ENCODE results near the gene CX3CL1.
"Not testable (repeated sequence)": the region's sequence is repeated elsewhere in the genome, so short reads cannot be mapped to it uniquely, and the experiment has no call there.

Gene CX3CL1

DNA sequence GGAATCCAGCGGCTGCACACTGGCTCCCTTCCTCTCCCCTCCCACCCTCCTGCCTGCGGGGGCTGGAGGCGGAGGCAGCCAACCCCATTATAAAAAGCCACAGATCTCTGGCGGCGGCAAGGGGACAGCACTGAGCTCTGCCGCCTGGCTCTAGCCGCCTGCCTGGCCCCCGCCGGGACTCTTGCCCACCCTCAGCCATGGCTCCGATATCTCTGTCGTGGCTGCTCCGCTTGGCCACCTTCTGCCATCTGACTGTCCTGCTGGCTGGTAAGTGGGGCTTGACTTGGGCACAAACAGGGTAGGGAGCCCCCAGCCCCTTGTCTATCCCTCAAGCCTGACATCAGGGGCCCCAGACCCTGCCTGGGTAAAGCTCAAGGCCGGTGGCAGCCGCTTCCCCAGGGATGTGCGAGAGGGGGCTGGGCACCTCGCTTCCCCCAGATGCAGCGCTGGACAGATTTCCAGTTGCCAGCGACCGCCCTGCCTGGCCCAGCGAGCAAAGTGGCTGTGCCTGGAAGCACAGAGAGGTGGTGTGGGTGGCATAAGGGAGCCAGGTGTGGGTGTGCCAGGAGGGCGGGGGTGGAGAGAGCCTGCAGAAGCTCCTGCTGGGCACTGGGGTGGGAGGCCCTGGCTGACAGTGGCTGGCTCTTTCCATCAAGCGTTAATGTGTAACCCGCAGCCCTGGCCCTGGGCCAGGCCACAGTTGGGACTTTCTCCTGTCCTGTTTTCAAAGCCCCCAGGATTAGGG lies at the start of gene CX3CL1:
Gene CX3CL1, plus strand, starts transcription at position 119 of the 745 bp plus-strand sequence. Its CDS starts 79 bp downstream, at position 198.
- no peak for DNase-seq

DNA sequence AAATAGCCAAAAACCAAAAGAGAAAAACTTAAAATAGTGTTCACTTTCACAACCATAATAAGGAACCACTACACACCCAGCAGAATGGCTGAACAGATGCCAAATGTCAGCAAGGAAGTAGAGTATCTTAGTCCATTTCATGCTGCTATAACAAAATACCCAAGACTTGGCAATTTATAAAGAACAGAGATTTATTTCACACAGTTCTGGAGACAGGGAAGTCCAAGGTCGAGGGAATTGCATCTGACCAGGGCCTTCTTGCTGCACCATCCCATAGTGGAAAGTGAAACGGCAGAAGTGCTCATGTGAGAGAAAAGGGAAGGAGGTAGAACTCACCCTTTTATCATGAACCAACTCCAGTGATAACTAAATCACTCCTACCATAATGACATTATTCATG lies 47.5 kb upstream of the CX3CL1 start:
- DNase-seq, result no peak

DNA sequence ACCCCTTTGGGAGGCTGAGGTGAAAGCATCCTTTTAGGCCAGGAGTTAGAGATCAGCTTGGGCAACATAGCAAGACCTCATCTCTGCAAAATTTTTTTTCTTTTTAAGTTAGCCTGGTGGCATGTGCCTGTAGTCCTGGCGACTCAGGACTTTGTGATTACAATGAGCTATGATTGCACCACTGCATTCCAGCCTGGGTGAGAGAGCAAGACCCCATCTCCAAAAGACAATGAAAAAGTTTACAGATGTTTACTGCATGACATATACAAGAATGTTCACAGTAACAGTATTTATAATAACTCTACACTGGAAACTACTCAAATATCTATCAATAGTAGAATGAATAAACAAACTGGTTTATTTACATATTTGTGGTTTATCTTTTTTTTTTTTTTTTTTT lies 46.8 kb upstream of the CX3CL1 start:
- no peak for DNase-seq

DNA sequence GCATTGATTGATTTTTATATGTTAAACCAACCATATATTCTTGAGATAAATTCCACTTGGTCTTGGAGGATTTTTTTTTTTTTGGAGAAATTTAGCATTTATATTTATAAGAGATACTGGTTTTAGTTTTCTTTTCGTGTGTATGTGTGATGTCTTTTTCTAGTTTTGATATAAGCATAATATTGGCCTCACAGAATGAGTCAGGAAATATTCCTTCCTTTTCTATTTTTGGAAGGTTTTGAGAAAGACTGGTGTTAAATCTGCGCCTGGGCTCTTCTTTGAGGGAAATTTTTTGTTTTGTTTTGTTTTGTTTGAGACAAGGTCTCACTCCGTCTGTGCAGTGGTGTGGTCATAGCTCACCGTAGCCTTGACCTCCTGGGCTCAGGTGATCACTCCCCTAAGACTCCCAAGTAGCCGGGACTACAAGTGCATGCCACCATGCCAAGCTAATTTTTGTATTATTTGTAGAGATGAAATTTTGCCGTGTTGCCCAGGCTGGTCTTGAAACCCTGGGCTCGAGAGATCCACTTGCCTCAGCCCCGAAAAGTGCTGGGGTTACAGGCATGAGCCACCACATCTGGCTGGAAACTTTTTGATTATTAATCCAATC lies 42.5 kb upstream of the CX3CL1 start:
- DNase-seq, result no peak

DNA sequence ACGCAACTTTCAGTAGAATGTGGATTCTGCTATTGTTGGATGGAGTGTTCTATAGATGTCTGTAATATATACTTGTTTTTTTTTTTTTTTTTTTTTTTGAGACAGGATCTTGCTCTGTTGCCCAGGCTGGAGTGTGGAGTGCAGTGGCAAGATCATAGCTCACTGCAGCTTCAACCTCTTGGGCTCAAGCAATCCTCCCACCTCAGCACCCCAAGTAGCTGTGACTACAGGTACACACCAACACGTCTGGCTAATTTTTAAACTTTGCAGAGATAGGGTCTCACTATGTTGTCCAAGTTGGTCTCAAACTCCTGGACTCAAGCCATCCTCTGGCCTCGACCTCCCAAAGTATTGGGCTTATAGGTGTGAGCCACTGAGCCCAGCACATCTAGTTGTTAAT lies 40.9 kb upstream of the CX3CL1 start:
- no peak for DNase-seq

DNA sequence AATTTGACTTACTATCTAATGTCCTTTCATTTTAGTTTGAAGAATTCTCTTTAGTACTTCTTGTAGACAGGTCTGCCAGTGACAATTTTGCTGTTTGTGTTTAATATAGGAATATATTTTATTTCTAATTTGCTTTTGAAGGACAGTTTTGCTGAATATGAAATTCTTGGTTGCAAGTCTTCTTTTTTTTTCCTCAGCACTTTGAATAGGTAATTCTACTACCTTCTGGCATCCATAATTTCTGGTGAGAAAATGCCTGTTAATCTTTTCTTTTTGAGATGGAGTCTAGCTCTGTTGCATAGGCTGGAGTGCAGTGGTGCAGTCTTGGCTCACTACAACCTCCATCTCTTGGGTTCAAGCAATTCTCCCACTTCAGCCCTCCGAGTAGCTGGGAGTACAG lies 38.9 kb upstream of the CX3CL1 start:
- DNase-seq, result no peak

DNA sequence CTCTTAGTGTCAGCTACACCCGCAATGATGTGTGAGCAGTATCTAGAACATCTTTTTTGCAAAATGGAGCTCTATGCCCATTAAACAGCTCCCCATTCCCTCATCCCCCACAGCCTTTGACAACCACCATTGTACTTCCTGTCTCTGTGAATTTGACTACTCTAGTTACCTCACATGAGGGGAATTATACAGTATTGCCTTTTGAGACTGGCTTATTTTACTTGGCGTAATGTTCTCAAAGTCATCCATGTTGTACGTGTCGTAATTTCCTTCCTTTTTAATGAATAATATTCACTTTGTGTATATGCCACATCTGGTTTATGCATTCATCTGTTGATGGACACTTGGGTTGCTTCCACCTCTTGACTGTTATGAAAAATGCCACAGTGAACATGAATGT lies 36.9 kb upstream of the CX3CL1 start:
- DNase-seq, result no peak

DNA sequence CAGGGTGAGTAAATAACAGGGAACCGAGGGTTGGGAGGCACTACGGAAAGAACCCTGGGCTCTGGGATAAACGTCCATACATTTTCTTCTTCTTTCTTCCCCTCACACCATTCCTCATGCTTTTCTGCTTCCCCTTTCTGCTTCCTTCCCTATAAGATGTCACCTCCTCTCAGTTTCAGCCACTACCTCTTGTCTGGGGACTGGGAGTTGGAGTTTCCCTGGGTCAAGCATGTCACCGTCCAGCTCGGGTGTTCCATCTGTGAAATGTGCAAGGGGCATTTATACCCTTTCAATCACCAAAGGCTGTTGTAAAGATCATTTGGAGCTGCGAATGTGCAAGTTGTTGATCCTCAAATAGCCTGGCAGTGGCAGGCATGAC lies 31.2 kb upstream of the CX3CL1 start:
- DNase-seq, result no peak

DNA sequence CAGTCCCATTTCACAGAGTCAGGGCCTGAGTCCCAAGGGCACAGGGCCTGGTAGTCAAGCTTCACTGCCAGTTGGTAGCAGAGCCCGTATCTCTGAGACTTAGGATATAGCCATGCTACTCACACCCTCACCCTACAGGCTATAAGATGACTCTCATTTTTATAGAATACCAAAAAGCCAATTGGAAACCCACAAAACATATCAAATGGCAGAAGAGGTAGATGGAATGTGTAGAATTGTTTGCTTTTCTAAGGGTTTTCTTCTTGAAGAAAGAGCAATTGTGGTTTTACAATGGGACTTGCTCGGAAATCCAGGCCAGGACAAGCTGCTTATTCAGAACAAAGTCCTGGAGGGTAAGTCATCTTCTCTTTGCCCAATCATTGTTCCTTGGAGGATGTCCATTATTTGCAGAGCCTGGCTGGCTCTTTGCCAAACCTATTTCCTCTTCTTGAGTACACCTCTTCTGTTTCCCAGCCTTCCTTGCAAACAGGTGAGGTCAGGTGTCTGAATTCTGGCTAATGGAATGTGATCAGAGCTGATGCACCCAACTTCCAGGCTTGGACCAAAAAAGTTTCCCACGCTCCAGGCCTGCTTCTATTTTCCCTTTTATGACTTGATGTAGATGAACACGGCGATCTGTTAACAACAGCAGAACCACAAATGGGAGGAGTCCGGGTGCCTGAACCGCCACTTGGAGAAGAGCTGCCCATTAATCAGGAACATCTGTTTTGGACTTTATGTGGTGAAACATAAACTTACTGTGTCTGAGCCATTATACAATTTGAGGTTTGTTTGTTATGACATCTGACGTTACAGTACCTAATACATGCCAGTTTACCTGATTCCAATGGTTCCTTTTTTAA lies 30.6 kb upstream of the CX3CL1 start:
- no peak for DNase-seq

DNA sequence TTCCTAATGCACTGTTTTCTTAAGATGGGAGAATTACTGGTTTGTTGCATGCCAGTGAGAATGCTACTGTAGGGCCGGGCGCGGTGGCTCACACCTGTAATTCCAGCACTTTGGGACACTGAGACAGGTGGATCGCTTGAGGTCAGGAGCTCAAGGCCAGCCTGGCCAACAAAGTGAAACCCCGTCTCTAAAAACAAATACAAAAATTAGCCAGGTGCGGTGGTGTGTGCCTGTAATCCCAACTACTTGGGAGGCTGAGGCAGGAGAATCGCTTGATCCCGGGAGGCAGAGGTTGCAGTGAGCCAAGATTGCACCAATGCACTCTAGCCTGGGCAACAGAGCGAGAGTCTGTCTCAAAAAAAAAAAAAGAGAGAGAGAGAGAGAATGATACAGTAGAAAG lies 29.7 kb upstream of the CX3CL1 start:
- not testable (repeated sequence) for DNase-seq

DNA sequence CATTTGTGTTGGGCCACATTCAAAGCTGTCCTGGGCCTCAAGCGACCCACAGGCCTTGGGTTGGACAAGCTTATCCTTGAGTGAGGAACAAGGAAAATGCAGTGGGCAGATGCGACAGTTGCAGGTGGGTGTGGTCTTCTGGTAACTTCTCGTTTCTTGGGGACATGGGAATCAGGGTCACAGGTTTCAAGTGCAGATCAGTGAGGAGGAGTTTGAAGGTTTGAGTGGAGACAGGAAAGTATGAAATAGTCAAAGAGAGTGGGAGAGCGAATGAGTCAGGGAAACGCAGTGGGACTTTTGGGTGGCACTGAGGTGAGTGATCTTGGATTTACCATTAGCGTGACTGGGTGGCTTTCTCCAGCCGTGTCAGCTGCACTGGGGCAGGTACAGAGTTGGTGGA lies 29.1 kb upstream of the CX3CL1 start:
- no peak for DNase-seq

DNA sequence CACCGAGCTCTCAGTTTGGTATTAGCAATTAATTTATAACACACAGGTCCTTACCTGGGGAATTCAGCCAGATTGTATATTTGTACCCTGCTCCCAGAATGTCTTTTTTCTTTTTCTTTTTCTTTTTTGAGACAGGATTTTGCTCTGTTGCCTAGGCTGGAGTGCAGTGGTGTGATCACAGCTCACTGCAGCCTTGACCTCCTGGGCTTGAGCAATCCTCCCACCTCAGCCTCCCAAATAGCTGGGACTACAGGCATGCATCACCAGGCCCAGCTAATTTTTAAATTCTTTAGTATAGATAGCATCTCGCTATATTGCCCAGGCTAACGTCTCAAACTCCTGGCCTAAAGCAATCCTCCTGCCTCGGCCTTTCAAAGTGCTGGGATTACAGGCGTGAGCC lies 28.2 kb upstream of the CX3CL1 start:
- not testable (repeated sequence) for DNase-seq

DNA sequence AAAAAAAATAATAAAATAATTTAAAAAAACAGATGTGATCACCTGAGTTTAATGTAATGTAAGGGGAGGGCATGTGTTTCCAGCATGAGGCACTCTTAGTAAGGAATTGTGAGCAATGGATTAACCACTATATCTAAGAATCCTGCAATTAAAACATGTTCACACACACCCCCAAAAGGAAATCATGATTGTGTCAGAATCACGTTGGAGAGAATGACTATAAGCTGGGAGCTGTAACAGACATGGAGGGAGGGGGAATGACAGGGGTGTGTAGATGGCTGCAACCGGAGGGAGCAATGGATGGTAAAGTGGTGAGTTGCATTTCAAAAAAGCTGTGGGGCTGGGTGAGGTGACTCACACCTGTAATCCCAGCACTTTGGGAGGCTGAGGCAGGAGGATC lies 27.3 kb upstream of the CX3CL1 start:
- DNase-seq, result no peak

DNA sequence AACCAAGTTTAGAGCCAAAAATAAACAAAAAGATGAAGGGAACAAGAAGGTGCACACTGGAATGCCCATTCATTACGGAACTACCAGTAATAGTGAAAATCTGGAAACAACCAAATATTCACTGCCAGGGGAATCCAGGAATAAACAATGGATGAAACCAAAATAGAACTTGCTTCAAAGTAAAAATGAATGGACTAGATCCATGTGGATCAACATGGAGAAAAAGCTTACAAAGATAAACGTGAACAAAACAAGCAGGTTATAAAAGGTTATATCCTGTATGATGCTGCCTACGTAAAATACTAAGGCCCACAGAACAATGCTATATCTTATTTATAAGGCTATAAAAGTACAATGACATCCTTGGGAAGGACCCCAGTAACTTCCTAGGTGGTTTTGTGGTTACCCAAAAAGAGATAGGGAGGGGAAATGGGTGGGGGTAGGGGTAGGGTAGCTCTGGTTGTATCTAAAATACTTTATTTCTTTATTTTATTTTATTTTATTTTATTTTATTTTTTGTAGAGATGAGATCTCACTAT lies 26.6 kb upstream of the CX3CL1 start:
- DNase-seq, result no peak

DNA sequence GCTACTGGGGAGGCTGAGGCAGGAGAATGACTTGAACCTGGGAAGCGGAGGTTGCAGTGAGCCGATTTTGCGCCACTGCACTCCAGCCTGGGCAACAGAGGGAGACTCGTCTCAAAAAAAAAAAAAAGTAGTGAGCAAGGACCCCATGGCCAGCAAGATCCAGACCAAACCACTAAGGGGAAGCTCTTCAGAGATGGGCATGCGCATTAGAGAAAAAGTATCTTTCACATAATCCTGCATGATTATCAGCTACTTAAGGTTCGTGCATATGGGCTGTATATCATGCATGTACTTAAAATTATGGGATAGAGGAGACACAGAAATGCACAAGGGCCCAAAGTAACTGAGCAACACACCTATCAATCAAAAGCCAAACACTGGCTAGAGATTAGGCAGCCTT lies 24.4 kb upstream of the CX3CL1 start:
- DNase-seq, result no peak

DNA sequence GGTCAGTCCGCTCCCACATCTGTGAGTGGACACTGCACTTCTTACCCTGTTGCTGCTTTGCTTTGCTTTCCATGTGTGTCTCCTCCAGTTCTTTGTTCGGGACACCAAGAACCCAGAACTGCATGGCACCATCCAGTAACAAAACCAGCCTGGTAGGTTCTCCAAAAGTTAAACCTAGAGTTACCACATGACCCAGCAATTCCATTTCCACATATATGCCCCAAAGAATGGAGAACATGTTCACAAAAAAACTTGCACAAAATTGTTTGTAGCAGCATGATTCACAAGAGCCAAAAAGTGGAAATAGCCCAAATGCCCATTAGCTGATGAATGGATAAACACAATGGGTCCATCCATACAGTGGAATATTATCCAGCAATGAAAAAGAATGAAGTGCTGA lies 24.0 kb upstream of the CX3CL1 start:
- no peak for DNase-seq

DNA sequence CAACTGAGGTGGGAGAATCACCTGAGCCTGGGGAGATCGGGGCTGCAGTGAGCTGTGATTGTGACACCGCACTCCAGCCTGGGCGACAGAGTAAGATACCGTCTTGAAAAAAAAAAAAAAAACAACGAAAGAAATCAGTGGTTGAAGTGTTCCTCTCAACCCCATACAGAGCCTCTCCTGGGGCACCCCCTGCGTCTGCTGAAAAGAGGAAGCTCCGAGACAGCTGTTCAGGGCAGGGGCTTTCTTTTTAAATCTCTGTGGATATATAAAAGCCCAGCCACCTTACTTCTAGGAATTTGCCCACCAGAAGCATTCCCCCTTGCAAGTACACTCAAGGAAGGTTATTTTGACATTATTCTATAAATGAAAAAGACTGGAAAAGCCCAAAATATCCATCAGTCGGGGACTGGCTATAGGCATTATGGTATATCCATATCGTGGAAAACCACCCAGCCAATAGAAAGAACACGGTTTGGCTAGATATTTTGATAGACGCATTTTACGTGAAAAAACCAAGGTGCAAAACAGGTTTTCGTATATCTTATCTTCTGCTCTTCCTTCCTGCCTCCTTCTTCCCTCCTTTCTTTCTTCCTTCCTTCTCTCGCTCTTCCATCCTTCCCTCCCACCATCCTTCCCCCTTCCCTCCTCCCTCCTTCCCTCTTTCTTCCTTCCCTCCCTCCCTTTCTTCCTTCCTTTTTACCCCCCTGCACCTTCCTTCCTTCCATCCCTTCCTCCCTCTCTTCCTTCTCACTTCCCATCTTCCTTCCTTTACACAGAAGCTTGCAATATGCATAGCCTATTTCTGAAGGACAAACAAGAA lies 22.9 kb upstream of the CX3CL1 start:
- no peak for DNase-seq

DNA sequence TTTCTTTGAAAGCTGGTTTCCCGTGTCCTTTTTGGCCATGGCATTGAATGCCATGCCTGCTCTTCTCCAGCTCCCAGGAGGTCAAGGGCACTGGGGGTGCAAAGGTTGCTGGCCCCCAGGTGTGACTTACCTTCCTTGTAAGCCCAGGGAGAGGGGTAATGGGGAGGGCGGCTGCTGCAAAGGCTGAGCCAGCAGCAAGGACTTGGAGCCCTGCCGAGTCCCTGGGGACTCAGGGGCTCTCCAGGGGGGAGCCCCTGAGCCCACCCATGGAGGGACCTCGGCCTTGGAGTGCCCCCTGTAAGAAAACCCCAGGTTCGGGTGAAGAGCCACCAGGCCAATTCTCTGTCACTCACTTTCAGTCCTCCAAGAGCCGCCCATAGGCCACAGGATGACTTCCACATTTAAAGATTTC lies 19.6 kb upstream of the CX3CL1 start:
- DNase-seq, result no peak

DNA sequence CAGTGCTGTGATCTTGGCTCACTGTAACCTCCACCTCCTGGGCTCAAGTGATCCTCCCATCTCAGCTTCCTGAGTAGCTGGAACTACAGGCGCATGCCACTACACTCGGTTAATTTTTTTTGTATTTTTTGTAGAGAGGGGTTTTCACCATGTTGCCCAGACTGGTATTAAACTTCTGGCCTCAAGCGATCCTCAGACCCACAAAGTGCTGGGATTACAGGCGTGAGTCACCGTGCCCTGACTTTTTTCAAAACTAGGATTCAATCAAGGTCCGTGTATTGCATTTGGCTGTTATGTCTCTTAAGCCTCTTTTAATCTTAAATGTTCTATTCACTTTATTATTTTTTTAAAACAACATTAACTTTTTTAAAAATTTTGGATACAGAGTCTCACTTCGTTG lies 18.0 kb upstream of the CX3CL1 start:
- DNase-seq, result no peak

DNA sequence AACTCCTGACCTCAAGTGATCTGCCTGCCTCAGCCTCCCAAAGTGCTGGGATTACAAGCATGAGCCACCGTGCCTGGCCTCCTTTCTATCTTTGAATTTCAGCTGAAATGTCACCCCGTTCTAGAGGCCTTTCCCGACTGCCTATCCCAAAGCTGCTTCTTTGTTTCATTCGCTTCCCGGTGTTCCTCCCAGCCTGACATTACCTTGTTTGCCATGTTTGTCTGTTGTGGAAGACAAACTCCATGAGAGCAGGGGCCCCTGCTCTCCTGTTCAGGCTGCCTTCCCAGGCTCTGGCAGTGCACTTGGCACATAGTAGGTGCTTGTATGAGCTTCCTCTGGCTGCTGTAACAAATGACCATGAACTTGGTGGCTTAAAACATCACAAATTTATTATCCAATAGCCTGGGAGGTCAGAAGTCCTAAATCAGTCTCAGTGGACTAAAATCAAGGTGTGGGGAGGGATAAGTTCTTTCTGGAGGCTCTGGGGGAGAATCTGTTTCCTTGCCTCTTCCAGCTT lies 16.3 kb upstream of the CX3CL1 start:
- no peak for DNase-seq

DNA sequence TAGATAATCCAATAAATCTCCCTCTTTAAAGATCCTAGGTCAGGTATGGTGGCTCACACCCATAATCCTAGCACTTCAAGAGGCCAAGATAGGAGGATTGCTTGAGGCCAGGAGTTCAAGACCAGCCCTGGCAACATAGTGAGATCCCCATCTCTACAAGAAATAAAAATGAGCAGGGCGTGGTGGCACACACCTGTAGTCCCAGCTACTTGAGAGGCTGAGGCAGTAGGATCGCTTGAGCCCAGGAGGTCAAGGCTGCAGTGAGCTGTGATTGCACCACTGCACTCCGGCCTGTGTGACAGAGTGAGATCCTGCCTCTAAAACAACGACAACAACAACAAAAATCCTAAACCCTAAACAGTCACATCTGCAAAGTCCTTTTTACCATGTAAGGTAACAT lies 15.7 kb upstream of the CX3CL1 start:
- no peak for DNase-seq

DNA sequence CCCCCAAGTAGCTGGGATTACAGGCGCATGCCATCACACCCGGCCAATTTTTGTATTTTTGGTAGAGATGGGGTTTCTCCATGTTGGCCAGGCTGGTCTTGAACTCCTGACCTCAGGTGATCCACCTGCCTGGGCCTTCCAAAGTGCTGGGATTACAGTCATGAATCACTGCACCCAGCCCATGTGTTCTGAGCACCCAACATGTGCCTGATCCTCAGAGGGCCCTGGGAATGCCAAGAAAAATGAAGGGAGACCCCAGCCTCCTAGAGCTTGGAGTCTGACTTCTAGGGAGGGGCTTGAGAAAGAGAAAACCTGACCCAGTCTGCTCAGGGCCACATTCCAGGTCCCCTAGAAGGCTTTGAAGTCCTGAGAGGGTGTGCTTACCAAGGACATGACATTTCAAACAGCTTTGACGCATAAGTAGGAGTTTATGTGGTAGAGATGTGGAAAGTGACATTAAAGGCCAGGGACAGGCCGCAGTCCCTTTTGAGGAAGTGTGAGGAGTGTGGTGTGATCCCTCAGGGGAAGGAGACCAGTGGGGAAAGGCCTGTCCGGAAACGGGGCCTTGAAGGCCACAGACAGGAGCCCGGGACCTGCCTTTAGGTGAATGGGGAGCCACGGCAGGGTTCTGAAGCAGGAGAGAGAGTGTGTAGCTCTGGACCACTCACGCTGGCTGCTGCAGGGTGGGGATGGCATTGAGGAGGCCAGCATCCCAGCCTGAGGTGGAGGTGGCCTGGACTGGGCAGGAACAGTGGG lies 14.8 kb upstream of the CX3CL1 start:
- DNase-seq, result no peak

Measured in activated CD4-positive, CD25-positive, alpha-beta regulatory T cell (primary cell).